Measurements from ENCODE around the gene OTC.

The OTC gene

GRCh38 chrX:38357747-38358673 is 5.6 kb downstream of the OTC start:
- DNase-seq, result no peak

GRCh38 chrX:38363046-38363445 is 10.6 kb downstream of the OTC start:
- no peak for DNase-seq

- DNase-seq, result no peak
These were observed 13.6 kb downstream of the OTC start for GRCh38 chrX:38365954-38366353.

GRCh38 chrX:38368774-38369173 is 16.4 kb downstream of the OTC start:
- no peak for DNase-seq

GRCh38 chrX:38371641-38372040 is 19.2 kb downstream of the OTC start:
- no peak for DNase-seq

GRCh38 chrX:38374431-38374830 is 22.0 kb downstream of the OTC start:
- no peak for DNase-seq

GRCh38 chrX:38375891-38376290 is 23.5 kb downstream of the OTC start:
- no peak for DNase-seq

- no peak for DNase-seq
These were observed 24.3 kb downstream of the OTC start for GRCh38 chrX:38376747-38377146.

GRCh38 chrX:38379088-38379487 is 26.7 kb downstream of the OTC start:
- DNase-seq, result no peak

GRCh38 chrX:38382663-38383062 is 30.3 kb downstream of the OTC start:
- no peak for DNase-seq

- DNase-seq, result no peak
These were observed 48.0 kb downstream of the OTC start for GRCh38 chrX:38400389-38400910.

GRCh38 chrX:38402118-38402517 is 49.7 kb downstream of the OTC start:
- DNase-seq, result no peak

- no peak for DNase-seq
These were observed 51.4 kb downstream of the OTC start for GRCh38 chrX:38403834-38404233.

- no peak for DNase-seq
These were observed 54.7 kb downstream of the OTC start for GRCh38 chrX:38407126-38407525.

GRCh38 chrX:38409289-38409688 is 56.9 kb downstream of the OTC start:
- DNase-seq, result no peak

GRCh38 chrX:38426785-38427184 is 74.4 kb downstream of the OTC start:
- no peak for DNase-seq

GRCh38 chrX:38431525-38431924 is 79.1 kb downstream of the OTC start:
- no peak for DNase-seq

GRCh38 chrX:38435130-38435529 is 82.7 kb downstream of the OTC start:
- DNase-seq, result no peak

- DNase-seq, result no peak
These were observed 84.7 kb downstream of the OTC start for GRCh38 chrX:38437093-38437492.

GRCh38 chrX:38438321-38438720 is 85.9 kb downstream of the OTC start:
- no peak for DNase-seq

GRCh38 chrX:38452603-38453002 is 100.2 kb downstream of the OTC start:
- DNase-seq, result no peak

- no peak for DNase-seq
These were observed 105.7 kb downstream of the OTC start for GRCh38 chrX:38458071-38458470.

GRCh38 chrX:38462257-38462656 is 109.9 kb downstream of the OTC start:
- no peak for DNase-seq

- no peak for DNase-seq
These were observed 113.3 kb downstream of the OTC start for GRCh38 chrX:38465686-38466085.

Data from 8988T (cell line).